ENCODE measurements around the gene MYH15. TPM values are rescaled to one million over a fixed set of nuclear protein-coding genes. Genes with fewer than 3 reads are reported as not detected.

Gene MYH15
- total and polyA plus RNA-seq, 12 donors: 0.07 to 1.0 (median 0.20) TPM; not detected in 2

GRCh38 chr3:108430540-108430939 lies 79.9 kb downstream of the MYH15 start:
- 92 to 97% (median 96%) methylated on average over 1 of the region's 1 CpG for WGBS, 4 donors
- intact Hi-C loops (cut with DNase I): no loop called here
- H3K4me3 ChIP-seq: no peak overlapping the region
- H3K27ac ChIP-seq: no peak overlapping the region
- no peaks in the 10 kb centered on the region for H3K4me1 ChIP-seq (replicated peaks in 1 of 2)
- no peaks in the 10 kb centered on the region for H3K36me3 ChIP-seq (replicated peaks in 1 of 2)
- H3K9me3 ChIP-seq (replicated peaks in 1 of 3): no peaks in the 10 kb centered on the region
- TF ChIP-seq, protein P1, sequence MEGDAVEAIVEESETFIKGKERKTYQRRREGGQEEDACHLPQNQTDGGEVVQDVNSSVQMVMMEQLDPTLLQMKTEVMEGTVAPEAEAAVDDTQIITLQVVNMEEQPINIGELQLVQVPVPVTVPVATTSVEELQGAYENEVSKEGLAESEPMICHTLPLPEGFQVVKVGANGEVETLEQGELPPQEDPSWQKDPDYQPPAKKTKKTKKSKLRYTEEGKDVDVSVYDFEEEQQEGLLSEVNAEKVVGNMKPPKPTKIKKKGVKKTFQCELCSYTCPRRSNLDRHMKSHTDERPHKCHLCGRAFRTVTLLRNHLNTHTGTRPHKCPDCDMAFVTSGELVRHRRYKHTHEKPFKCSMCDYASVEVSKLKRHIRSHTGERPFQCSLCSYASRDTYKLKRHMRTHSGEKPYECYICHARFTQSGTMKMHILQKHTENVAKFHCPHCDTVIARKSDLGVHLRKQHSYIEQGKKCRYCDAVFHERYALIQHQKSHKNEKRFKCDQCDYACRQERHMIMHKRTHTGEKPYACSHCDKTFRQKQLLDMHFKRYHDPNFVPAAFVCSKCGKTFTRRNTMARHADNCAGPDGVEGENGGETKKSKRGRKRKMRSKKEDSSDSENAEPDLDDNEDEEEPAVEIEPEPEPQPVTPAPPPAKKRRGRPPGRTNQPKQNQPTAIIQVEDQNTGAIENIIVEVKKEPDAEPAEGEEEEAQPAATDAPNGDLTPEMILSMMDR (IDR thresholded peaks at IDR 0.05): no peak
- TF ChIP-seq POLR2A (IDR thresholded peaks at IDR 0.05): no peak
- no peaks in the 10 kb centered on the region for H3K27me3 ChIP-seq
- DNase-seq: no peak

- intact Hi-C loops (cut with DNase I): no loop called here
These were observed 81.8 kb downstream of the MYH15 start for GRCh38 chr3:108428586-108428985.

GRCh38 chr3:108420926-108421325 lies 89.5 kb downstream of the MYH15 start:
- 89 to 100% (median 97%) methylated on average over 2 of the region's 2 CpGs for WGBS, 4 donors
- Histone ChIP-seq H3K27ac (no peak overlapping the region), H3K9me3 (replicated peaks in 1 of 3) (no peaks in the 10 kb centered on the region), H3K36me3 (replicated peaks in 1 of 2) (no peaks in the 10 kb centered on the region), H3K4me1 (replicated peaks in 1 of 2) (no peaks in the 10 kb centered on the region), H3K27me3 (no peaks in the 10 kb centered on the region), H3K4me3 (no peak overlapping the region)
- intact Hi-C loops (cut with DNase I): no loop called here
- TF ChIP-seq, protein P1 (IDR thresholded peaks at IDR 0.05): no peak
- no peak for TF ChIP-seq POLR2A (IDR thresholded peaks at IDR 0.05)
- DNase-seq: no peak

More at GRCh38 chr3:108428586-108428985, 81.8 kb downstream of the MYH15 start:
- H3K36me3 ChIP-seq (replicated peaks in 1 of 2): no peaks in the 10 kb centered on the region
- H3K4me3 ChIP-seq: no peak overlapping the region
- no peaks in the 10 kb centered on the region for H3K4me1 ChIP-seq (replicated peaks in 1 of 2)
- no peak overlapping the region for H3K27ac ChIP-seq
- no peak for DNase-seq
- TF ChIP-seq, protein P1 (IDR thresholded peaks at IDR 0.05): no peak
- TF ChIP-seq POLR2A (IDR thresholded peaks at IDR 0.05): no peak
- no peaks in the 10 kb centered on the region for H3K27me3 ChIP-seq
- 55 to 68% (median 58%) methylated on average over 3 of the region's 3 CpGs for WGBS, 4 donors
- H3K9me3 ChIP-seq (replicated peaks in 1 of 3): no peaks in the 10 kb centered on the region

DNA sequence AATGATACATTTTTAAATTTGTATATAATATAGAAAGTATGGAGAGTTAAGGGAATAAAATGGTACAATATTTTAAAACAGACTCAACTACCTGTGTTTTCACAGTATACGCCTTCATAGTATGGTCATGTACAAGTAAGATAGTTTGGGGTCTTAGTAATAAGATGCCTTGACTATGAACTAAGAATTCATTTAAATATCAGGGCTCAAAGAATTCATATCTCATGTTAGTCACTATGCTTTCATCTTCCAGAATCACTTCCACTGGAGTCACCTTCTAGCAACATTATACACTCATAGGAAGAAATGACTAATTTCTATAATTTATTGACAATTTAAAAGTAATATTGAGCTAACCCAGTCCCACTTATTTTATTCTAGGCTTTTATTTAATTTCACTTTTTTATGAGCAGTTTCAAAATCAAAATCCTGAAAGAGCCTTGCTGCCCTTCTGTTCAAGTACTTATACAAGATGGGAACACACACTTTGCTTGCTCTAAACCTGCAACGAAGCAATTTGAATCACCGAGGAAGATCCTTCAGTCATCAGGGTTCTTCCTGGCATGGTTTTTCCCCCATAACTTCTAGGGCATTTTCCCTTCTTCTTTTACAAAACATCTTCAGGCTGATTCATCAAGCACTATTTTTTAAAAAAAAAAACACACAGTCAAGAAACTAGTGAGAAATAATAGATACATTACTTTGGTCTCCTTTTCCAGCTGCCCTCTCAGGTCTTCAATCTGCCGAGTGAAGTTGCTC lies 94.1 kb downstream of the MYH15 start:
- DNase-seq: no peak
- H3K4me3 ChIP-seq: no peak overlapping the region
- no peaks in the 10 kb centered on the region for H3K9me3 ChIP-seq (replicated peaks in 1 of 3)
- no peaks in the 10 kb centered on the region for H3K36me3 ChIP-seq (replicated peaks in 1 of 2)
- intact Hi-C loops (cut with DNase I): no loop called here
- H3K4me1 ChIP-seq (replicated peaks in 1 of 2): no peaks in the 10 kb centered on the region
- WGBS, 4 donors: 88 to 96% (median 91%) methylated on average over 4 of the region's 4 CpGs
- no peaks in the 10 kb centered on the region for H3K27me3 ChIP-seq
- no peak overlapping the region for H3K27ac ChIP-seq
- TF ChIP-seq POLR2A (IDR thresholded peaks at IDR 0.05): no peak
- TF ChIP-seq, protein P1 (IDR thresholded peaks at IDR 0.05): no peak

Measured in adrenal gland (tissue), 12 donors.